C4-2B (cell line): ENCODE measurements around the gene RAB7B.

Experiments
- H3K27ac ChIP-seq: fragments of 450-650 bp; 2 replicates; pipeline ENCODE4 v1.5.1; 2017
- ZFX ChIP-seq: fragments of 450-650 bp; IDR thresholded peaks from 2 replicates; pipeline ENCODE4 v1.6.1; 2017
- TF ChIP-seq, protein P1 (sequence below): fragments of 450-650 bp; conservative IDR thresholded peaks from 2 replicates; pipeline ENCODE4 v1.5.1; 2017; ENCODE audit warnings: mild to moderate bottlenecking

RAB7B gene

DNA sequence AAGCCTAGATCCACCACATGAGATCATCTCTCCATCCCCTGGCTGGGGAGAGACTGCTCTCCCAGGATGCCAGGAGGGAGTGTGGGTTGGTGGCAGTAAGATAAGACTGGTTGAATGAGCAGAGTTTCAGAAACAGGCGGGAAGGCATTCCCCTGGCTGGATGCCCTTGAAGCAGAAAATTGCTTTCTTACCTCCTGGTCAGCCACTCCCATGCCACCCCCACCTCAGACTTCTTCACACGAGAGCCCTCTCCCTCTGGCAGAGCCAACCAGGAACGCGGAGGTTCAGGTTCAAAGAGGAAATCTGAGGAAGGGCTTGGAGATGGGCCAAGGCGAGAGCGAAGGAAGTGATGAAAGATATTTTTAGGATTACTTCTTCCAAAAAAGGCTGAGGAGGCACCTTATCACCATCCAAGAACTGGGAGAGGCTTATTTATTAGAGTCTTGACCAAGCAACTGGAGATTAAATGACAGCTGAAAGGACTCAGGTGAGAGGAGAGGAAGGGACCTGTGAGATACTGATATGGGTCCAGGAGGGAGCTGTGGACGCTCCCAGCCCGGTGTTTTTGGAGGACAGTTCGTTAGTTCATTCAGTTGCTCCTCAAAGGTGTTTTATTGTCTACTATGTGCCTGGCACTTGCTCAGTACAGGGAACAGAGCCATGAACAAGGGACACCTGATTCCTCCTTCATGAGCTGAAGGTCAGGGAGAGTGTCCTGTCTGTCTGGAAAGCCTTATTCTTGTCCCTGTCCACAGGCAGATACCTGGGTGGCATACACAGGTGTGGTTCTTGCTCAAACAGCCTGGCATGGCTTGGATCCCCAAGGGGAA lies 41.0 kb downstream of the RAB7B start:
- no peak for TF ChIP-seq ZFX
- TF ChIP-seq, protein P1, sequence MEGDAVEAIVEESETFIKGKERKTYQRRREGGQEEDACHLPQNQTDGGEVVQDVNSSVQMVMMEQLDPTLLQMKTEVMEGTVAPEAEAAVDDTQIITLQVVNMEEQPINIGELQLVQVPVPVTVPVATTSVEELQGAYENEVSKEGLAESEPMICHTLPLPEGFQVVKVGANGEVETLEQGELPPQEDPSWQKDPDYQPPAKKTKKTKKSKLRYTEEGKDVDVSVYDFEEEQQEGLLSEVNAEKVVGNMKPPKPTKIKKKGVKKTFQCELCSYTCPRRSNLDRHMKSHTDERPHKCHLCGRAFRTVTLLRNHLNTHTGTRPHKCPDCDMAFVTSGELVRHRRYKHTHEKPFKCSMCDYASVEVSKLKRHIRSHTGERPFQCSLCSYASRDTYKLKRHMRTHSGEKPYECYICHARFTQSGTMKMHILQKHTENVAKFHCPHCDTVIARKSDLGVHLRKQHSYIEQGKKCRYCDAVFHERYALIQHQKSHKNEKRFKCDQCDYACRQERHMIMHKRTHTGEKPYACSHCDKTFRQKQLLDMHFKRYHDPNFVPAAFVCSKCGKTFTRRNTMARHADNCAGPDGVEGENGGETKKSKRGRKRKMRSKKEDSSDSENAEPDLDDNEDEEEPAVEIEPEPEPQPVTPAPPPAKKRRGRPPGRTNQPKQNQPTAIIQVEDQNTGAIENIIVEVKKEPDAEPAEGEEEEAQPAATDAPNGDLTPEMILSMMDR, result no peak

DNA sequence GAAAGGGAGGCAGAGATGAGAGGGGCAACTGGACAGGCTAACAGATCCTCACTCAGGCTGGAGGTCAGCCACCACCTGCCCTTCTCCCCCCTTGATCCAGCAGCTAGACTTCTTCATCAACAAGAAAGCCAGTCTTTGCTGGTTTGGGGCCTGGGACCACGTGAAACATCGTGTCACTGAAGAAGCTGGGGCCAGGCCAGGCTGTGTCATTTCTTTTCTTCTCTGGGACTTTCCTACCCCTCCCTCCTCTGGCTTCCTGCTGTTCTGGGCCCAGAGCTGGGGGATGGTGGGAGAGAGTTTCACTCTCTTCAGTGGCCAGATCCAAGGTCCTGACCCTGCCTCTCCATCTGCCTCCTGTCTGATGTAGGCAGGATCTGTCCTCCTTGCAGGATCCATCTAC lies 41.8 kb downstream of the RAB7B start:
- H3K27ac ChIP-seq, result peak overlapping the region; percentile 26
- TF ChIP-seq, protein P1, result no peak
- no peak for TF ChIP-seq ZFX

More for the DNA sequence above, 41.0 kb downstream of the RAB7B start:
- H3K27ac ChIP-seq, result peak overlapping the region; percentile 26

DNA sequence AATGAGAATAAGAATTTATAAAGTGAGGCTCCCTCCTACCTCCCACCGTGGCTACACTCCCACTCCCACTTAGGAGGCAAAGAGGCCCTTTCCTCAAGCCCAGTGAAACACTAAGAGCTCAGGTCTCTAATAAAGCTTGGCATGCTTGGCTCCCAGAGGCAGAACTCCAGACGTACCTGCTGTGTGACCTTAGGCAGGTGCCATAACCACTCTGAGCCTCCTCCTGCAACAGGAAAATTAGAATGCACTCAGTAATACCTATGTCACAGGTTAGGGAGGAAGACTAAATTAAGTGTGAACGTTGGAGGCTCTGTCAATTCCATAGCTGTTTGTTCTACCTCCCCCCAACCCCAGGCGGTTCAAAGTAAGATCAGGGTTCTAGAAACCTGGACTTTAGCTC lies 43.4 kb downstream of the RAB7B start:
- H3K27ac ChIP-seq, result no peak overlapping the region
- no peak for TF ChIP-seq ZFX
- TF ChIP-seq, protein P1, result no peak

DNA sequence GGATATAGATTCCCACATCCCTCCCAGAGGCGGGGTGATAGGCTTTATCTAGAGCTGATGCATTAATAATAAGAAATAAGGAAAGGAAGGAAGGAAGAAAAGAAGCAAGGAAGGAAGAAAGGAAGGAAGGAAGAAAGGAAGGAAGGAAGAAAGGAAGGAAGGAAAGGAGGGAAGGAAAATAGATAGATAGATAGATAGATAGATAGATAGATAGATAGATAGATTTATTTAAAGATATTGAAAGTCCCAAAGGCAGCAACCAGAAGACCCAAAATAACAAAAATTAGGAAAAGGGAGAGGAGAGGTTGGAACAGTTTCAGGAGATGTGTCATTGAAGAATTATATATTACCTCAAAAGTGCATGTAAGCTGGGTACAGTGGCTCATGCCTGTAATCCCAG lies 47.7 kb downstream of the RAB7B start:
- no peak for TF ChIP-seq ZFX
- TF ChIP-seq, protein P1, result no peak
- no peak overlapping the region for H3K27ac ChIP-seq

DNA sequence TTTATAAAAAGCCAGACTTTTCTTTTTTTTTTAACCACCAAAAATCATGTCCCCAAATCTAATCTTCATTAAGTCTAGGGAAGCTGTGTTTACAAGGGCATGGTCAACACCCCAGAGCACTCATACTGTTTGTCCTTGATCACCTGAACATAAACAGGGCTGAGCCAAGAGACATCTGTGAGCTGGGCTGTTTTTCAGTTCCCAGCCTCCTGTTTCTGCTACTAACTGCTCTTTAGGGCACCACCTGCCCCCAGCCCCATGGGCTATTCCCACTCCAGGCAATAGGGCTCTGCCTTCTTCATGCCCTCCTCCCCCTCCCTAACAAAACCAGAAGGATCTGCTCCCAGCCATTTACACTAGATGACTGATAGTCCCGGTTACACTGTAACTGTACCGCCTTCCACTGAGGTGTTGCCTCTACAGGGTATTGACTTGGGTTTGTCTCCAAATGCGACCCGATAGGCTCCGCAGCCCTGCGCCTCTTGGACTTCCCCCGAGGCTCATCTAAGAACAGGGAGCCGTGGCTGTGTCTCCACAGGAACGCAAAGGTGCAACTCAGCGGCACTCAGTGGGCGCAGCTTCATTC lies 48.3 kb downstream of the RAB7B start:
- no peak overlapping the region for H3K27ac ChIP-seq
- no peak for TF ChIP-seq ZFX
- TF ChIP-seq, protein P1, result no peak

DNA sequence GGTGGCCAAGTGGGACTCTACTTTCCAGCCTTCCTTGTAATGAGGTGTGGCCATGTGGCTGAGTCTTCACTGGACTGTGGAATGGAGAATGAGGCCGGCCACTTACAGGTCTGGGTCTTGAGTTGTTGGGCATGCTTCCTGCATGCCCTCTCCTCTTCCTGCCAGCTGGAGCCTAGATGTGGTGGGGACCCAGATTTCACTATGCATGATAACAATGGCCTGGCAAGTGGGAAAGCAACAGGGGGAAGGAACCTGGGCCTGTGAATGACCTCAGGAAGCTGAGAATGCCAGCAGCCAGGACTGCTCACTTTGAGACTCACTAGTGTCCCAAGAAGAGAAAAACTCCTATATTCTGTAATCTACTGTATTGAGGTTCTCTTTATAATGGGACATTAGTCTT lies 51.4 kb downstream of the RAB7B start:
- H3K27ac ChIP-seq, result no peak overlapping the region
- TF ChIP-seq ZFX, result no peak
- TF ChIP-seq, protein P1, result no peak

DNA sequence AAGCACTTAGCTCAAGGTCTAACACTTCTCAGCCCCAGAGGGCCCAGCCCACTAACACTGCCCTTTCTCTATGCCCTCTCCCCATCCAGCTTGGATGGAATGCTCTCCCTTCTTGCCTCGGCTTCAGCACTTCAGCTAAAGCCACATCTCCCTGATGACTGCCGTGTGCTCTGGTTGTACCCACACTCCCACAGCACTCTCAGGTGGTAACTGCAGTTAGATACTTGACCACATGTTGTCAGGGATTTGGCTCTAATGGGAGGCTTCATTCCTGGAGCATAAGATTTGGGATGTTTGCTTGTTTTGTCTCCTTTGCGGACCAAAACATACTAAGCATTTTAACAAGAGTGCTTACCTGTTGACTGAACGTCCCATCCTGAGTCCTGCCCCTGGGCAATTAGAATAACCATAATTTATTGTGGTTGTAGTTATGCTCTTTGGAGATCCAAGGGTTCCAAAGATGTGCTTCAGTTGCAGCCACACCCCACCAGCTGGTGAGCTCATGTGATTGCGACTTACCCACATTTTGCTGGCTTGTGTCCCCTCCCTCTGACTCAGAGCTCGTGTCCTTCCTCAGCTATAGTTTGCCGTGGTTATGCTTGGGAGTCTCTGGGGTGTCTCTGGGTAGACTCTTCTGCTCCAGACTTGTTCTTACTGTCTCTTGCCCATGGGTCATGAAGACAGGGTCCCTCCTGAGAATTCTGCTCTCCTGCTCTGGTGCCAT lies 52.2 kb downstream of the RAB7B start:
- no peak overlapping the region; the same call in 1 of the 2 replicates for H3K27ac ChIP-seq
- TF ChIP-seq ZFX, result no peak
- TF ChIP-seq, protein P1, result no peak
